Measurements from ENCODE around the gene GTF2F2.

The GTF2F2 gene

GRCh38 chr13:45120967-45121831, 889 bp downstream of the GTF2F2 start:
- DNase-seq (ENCODE audit: low read depth in 1 of 2, low spot score in 1 of 2) = no peak

GRCh38 chr13:45122941-45123340, 2.6 kb downstream of the GTF2F2 start:
- DNase-seq (ENCODE audit: low read depth in 1 of 2, low spot score in 1 of 2) = no peak

- no peak for DNase-seq (ENCODE audit: low read depth in 1 of 2, low spot score in 1 of 2)
Observed at GRCh38 chr13:45132369-45133064, 12.2 kb downstream of the GTF2F2 start.

GRCh38 chr13:45133396-45134118, 13.2 kb downstream of the GTF2F2 start:
- DNase-seq (ENCODE audit: low read depth in 1 of 2, low spot score in 1 of 2) = no peak

- no peak for DNase-seq (ENCODE audit: low read depth in 1 of 2, low spot score in 1 of 2)
Observed at GRCh38 chr13:45136741-45137504, 16.6 kb downstream of the GTF2F2 start.

- DNase-seq (ENCODE audit: low read depth in 1 of 2, low spot score in 1 of 2) = no peak
Observed at GRCh38 chr13:45137526-45137925, 17.2 kb downstream of the GTF2F2 start.

- no peak for DNase-seq (ENCODE audit: low read depth in 1 of 2, low spot score in 1 of 2)
Observed at GRCh38 chr13:45138282-45138681, 18.0 kb downstream of the GTF2F2 start.

GRCh38 chr13:45141369-45141768, 21.1 kb downstream of the GTF2F2 start:
- DNase-seq (ENCODE audit: low read depth in 1 of 2, low spot score in 1 of 2) = no peak

GRCh38 chr13:45142440-45143345, 22.4 kb downstream of the GTF2F2 start:
- no peak for DNase-seq (ENCODE audit: low read depth in 1 of 2, low spot score in 1 of 2)

GRCh38 chr13:45143346-45143751, 23.0 kb downstream of the GTF2F2 start:
- no peak for DNase-seq (ENCODE audit: low read depth in 1 of 2, low spot score in 1 of 2)

- no peak for DNase-seq (ENCODE audit: low read depth in 1 of 2, low spot score in 1 of 2)
Observed at GRCh38 chr13:45149964-45150363, 29.7 kb downstream of the GTF2F2 start.

GRCh38 chr13:45156565-45157361, 36.5 kb downstream of the GTF2F2 start:
- DNase-seq (ENCODE audit: low read depth in 1 of 2, low spot score in 1 of 2) = no peak

GRCh38 chr13:45162194-45162593, 41.9 kb downstream of the GTF2F2 start:
- DNase-seq (ENCODE audit: low read depth in 1 of 2, low spot score in 1 of 2) = no peak

GRCh38 chr13:45162821-45163220, 42.5 kb downstream of the GTF2F2 start:
- no peak for DNase-seq (ENCODE audit: low read depth in 1 of 2, low spot score in 1 of 2)

GRCh38 chr13:45166858-45167257, 46.5 kb downstream of the GTF2F2 start:
- no peak for DNase-seq (ENCODE audit: low read depth in 1 of 2, low spot score in 1 of 2)

- DNase-seq (ENCODE audit: low read depth in 1 of 2, low spot score in 1 of 2) = no peak
Observed at GRCh38 chr13:45167611-45168554, 47.6 kb downstream of the GTF2F2 start.

GRCh38 chr13:45168555-45168930, 48.2 kb downstream of the GTF2F2 start:
- no peak for DNase-seq (ENCODE audit: low read depth in 1 of 2, low spot score in 1 of 2)

- no peak for DNase-seq (ENCODE audit: low read depth in 1 of 2, low spot score in 1 of 2)
Observed at GRCh38 chr13:45174478-45174877, 54.2 kb downstream of the GTF2F2 start.
